ENCODE data around the gene RASA3. TPM values are rescaled to one million over a fixed set of nuclear protein-coding genes. Genes with fewer than 3 reads are reported as not detected.

The RASA3 gene
- total and polyA plus RNA-seq, 7 donors = 4.2 to 22.4 (median 16.9) TPM

GRCh38 chr13:114047358-114047881 lies 85.0 kb downstream of the RASA3 start:
- Histone ChIP-seq H3K4me3 (no peak overlapping the region), H3K27ac (peak overlapping the region in 1 of 4 donors; percentile 47), H3K4me1 (peaks cover 0 to 4% (median 0%) of the 10 kb centered on the region in 4 donors), H3K36me3 (peaks cover 0 to 23% (median 4%) of the 10 kb centered on the region in 4 donors), H3K27me3 (no peaks in the 10 kb centered on the region), H3K9me3 (no peaks in the 10 kb centered on the region)
- WGBS, 2 donors = 50 to 74% methylated on average over 19 of the region's 19 CpGs
- intact Hi-C loops (cut with DNase I) = no loop called here
- DNase-seq = no peak
- no peak for TF ChIP-seq POLR2A (IDR thresholded peaks at IDR 0.05)
- TF ChIP-seq, protein P1, sequence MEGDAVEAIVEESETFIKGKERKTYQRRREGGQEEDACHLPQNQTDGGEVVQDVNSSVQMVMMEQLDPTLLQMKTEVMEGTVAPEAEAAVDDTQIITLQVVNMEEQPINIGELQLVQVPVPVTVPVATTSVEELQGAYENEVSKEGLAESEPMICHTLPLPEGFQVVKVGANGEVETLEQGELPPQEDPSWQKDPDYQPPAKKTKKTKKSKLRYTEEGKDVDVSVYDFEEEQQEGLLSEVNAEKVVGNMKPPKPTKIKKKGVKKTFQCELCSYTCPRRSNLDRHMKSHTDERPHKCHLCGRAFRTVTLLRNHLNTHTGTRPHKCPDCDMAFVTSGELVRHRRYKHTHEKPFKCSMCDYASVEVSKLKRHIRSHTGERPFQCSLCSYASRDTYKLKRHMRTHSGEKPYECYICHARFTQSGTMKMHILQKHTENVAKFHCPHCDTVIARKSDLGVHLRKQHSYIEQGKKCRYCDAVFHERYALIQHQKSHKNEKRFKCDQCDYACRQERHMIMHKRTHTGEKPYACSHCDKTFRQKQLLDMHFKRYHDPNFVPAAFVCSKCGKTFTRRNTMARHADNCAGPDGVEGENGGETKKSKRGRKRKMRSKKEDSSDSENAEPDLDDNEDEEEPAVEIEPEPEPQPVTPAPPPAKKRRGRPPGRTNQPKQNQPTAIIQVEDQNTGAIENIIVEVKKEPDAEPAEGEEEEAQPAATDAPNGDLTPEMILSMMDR (IDR thresholded peaks at IDR 0.05) = no peak
- TF ChIP-seq EP300 (IDR thresholded peaks at IDR 0.05) = no peak
- TF ChIP-seq POLR2AphosphoS5 (IDR thresholded peaks at IDR 0.05) = no peak

- TF ChIP-seq, protein P1 (IDR thresholded peaks at IDR 0.05) = no peak
- TF ChIP-seq EP300 (IDR thresholded peaks at IDR 0.05) = no peak
- no peak for TF ChIP-seq POLR2AphosphoS5 (IDR thresholded peaks at IDR 0.05)
- no peak for TF ChIP-seq POLR2A (IDR thresholded peaks at IDR 0.05)
These were observed 85.9 kb downstream of the RASA3 start for GRCh38 chr13:114046431-114046975.

DNA sequence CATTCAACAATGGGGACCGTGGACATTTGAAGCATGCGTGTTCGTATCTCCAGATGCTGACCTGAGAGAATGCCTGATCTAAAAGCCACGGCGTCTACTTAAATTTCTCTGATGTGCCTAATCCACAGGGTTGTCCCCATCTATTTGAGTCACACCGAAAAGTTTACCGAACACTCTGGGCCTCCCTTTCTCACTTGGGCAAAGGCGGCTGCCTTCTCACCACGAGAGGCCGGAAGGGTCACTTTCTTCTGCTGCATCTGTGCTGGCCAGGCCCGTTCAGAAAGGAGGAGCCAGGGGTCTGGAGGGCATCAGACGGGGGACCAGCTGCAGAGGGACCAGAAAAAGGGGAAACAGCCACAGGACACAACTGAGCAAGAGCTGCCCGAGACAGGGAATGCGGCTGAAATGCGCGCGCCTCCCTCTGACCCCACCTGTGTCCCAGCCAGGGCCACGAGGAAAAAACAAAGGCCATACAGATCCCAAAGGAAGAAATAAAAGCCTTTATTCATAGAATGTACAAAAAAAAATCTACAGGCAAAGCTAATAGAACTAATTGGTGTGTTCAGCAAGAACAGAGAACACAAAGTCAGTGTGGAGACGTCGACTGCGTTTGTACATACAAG lies 87.2 kb downstream of the RASA3 start:
- WGBS, 2 donors = 89 to 92% methylated on average over 21 of the region's 21 CpGs
- no peaks in the 10 kb centered on the region for H3K9me3 ChIP-seq
- peak overlapping the region in 1 of 4 donors; percentile 45 for H3K27ac ChIP-seq
- no peaks in the 10 kb centered on the region for H3K27me3 ChIP-seq
- DNase-seq = no peak
- no peak for TF ChIP-seq EP300 (IDR thresholded peaks at IDR 0.05)
- TF ChIP-seq, protein P1 (IDR thresholded peaks at IDR 0.05) = no peak
- no peak for TF ChIP-seq POLR2AphosphoS5 (IDR thresholded peaks at IDR 0.05)
- no peak for TF ChIP-seq POLR2A (IDR thresholded peaks at IDR 0.05)
- no peak overlapping the region for H3K4me3 ChIP-seq
- H3K4me1 ChIP-seq = peaks cover 0 to 4% (median 0%) of the 10 kb centered on the region in 4 donors
- peaks cover 0 to 8% (median 0%) of the 10 kb centered on the region in 4 donors for H3K36me3 ChIP-seq
- intact Hi-C loops (cut with DNase I) = no loop called here

More at GRCh38 chr13:114046431-114046975, 85.9 kb downstream of the RASA3 start:
- peaks cover 0 to 4% (median 0%) of the 10 kb centered on the region in 4 donors for H3K4me1 ChIP-seq
- H3K27me3 ChIP-seq = no peaks in the 10 kb centered on the region
- peaks cover 0 to 17% (median 3%) of the 10 kb centered on the region in 4 donors for H3K36me3 ChIP-seq
- H3K9me3 ChIP-seq = no peaks in the 10 kb centered on the region
- DNase-seq = no peak
- H3K4me3 ChIP-seq = no peak overlapping the region
- 70 to 84% methylated on average over 14 of the region's 14 CpGs for WGBS, 2 donors
- intact Hi-C loops (cut with DNase I) = no loop called here
- no peak overlapping the region for H3K27ac ChIP-seq

DNA sequence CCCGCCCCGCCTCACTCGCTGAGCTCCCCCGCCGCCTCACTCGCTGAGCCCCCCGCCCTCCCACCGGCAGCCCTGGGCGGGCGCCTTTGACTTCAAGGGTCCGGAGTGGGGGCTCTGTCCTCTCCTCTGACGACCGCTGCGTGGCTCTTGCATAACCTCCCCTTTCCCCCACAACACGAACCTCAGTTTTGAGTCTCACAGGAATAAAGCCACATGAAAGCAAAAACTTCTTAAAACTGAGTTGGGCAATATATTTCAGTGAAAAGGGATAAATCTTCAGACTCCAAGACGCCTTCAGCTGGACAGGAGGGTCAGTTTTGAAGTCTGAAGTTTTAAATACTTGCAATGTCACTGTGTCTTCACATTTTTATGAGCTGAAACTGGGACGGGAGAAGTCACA lies 87.9 kb downstream of the RASA3 start:
- H3K9me3 ChIP-seq = no peaks in the 10 kb centered on the region
- peaks cover 0 to 4% (median 0%) of the 10 kb centered on the region in 4 donors for H3K4me1 ChIP-seq
- TF ChIP-seq POLR2AphosphoS5 (IDR thresholded peaks at IDR 0.05) (no peak), EP300 (IDR thresholded peaks at IDR 0.05) (no peak), POLR2A (IDR thresholded peaks at IDR 0.05) (no peak)
- TF ChIP-seq, protein P1 (IDR thresholded peaks at IDR 0.05) = no peak
- peaks cover 0 to 3% (median 0%) of the 10 kb centered on the region in 4 donors for H3K36me3 ChIP-seq
- no peak for DNase-seq
- H3K27ac ChIP-seq = peak overlapping the region in 1 of 4 donors; percentile 45
- intact Hi-C loops (cut with DNase I) = no loop called here
- no peak overlapping the region for H3K4me3 ChIP-seq
- H3K27me3 ChIP-seq = no peaks in the 10 kb centered on the region
- 71 to 86% methylated on average over 14 to 17 of the region's 17 CpGs for WGBS, 2 donors

Data from sigmoid colon (tissue), 7 donors.